Gastrocnemius medialis (tissue), 4 donors: ENCODE data around the gene NHLRC3.

Experiments
- CTCF ChIP-seq, 5 experiments: fragments of 450-650 bp in 3 of 5; fragments of 200-600 bp in 2 of 5; sonication (generic) in 2 of 5; IDR thresholded peaks in 4 of 5; conservative IDR thresholded peaks in 1 of 5; 1 replicate in 4 of 5; 2 replicates in 1 of 5; pipeline ENCODE4 v1.5.1; 2016 to 2019; ENCODE audit warnings: antibody characterized with exemption in 5 of 5, mild to moderate bottlenecking in 3 of 5, moderate library complexity in 3 of 5
- POLR2A ChIP-seq, 2 donors: fragments of 450-650 bp; IDR thresholded peaks; one replicate each; pipeline ENCODE4 v1.6.1; 2017; ENCODE audit warnings: antibody characterized with exemption in 2 of 2, mild to moderate bottlenecking in 2 of 2, moderate library complexity in 2 of 2

- TF ChIP-seq CTCF (IDR thresholded peaks at IDR 0.05 in 4 of 5, conservative IDR thresholded peaks at IDR 0.05 in 1 of 5) (no peak), POLR2A (IDR thresholded peaks at IDR 0.05) (no peak)
These were observed 17.3 kb upstream of the NHLRC3 start for GRCh38 chr13:39020853-39021462.
